HCT116 (cell line): ENCODE measurements around the gene MCF2L2. TPM values are rescaled to one million over a fixed set of nuclear protein-coding genes. Genes with fewer than 3 reads are reported as not detected.

Source experiments
- ATAC-seq: fragments of 200-7000 bp; cut with Tn5 transposase; 2 replicates; pipeline ENCODE4 v1.9.1; 2020; ENCODE audit warnings: mild to moderate bottlenecking, moderate library complexity
- BruUV-seq: library from RNA; stranded (reverse); fragments of 400-500 nt; replicated peaks from 2 replicates; lab custom pipeline; 2021; lab: Mats Ljungman, UMichigan
- CTCF ChIA-PET: fragments of 300-600 bp; sonication (Branson Sonifier 250); formaldehyde crosslinking; loops from one replicate; lab custom pipeline; 2021; ENCODE audit warnings: antibody characterized with exemption; lab: Charles Lee
- POLR2A ChIA-PET: fragments of 300-600, 350-600 bp; sonication (Branson Sonifier 250); formaldehyde crosslinking; loops from one replicate; lab custom pipeline; 2021; ENCODE audit warnings: antibody characterized with exemption; lab: Charles Lee
- RAD21 ChIA-PET, 2 experiments: fragments of 300-600 bp; sonication (Branson Sonifier 250); formaldehyde crosslinking; loops; one replicate each; lab custom pipeline; 2023; ENCODE audit warnings: low total read pairs in 2 of 2; ENCODE audit not compliant: uncharacterized antibody in 2 of 2, unreplicated experiment in 2 of 2, low non-redundant PET in 1 of 2; lab: Charles Lee
- DNase-seq: peaks from one replicate; pipeline ENCODE4 v3.0.0-alpha.2; 2010; ENCODE audit warnings: low read depth, low spot score
- H2AFZ ChIP-seq: fragments of 200-600 bp; shearing (Covaris generic), sonication (generic); 2 replicates; pipeline ENCODE4 v1.6.1; 2017; ENCODE audit warnings: low read depth, mixed run types, mixed read lengths, antibody characterized with exemption, low read length; ENCODE audit not compliant: poor library complexity, severe bottlenecking
- H3K27ac ChIP-seq: 2 replicates; pipeline ENCODE4 v1.5.1; 2012; ENCODE audit warnings: low read depth, low read length
- H3K27me3 ChIP-seq: fragments of 200-600 bp; sonication (generic); 2 replicates; pipeline ENCODE4 v1.6.1; 2016; ENCODE audit warnings: mixed run types, low read length, mixed read lengths; ENCODE audit not compliant: insufficient read depth
- H3K36me3 ChIP-seq, 2 experiments: fragments of 200-500 bp in 1 of 2; fragments of 200-600 bp in 1 of 2; sonication (Bioruptor generic) in 1 of 2; sonication (generic) in 1 of 2; 2 replicates each; pipeline versions ENCODE4 v1.5.1 to v1.6.1; 2014 to 2016; ENCODE audit warnings: low read length in 2 of 2, inconsistent platforms in 1 of 2, mixed read lengths in 1 of 2, mixed run types in 1 of 2; ENCODE audit not compliant: insufficient read depth in 2 of 2, control insufficient read depth in 1 of 2
- H3K4me1 ChIP-seq, 2 experiments: fragments of 200-600 bp in 1 of 2; sonication (generic) in 1 of 2; 2 replicates each; pipeline versions ENCODE4 v1.5.1 to v1.6.1; 2012 to 2017; ENCODE audit warnings: low read length in 2 of 2, inconsistent platforms in 1 of 2, mild to moderate bottlenecking in 1 of 2, mixed read lengths in 1 of 2, mixed run types in 1 of 2, moderate library complexity in 1 of 2; ENCODE audit not compliant: insufficient read depth in 2 of 2, control insufficient read depth in 1 of 2
- H3K4me2 ChIP-seq: fragments of 200-600 bp; sonication (generic); 2 replicates; pipeline ENCODE4 v1.6.1; 2017; ENCODE audit warnings: mixed run types, low read length, mixed read lengths
- H3K4me3 ChIP-seq, 2 experiments: fragments of 200-600 bp in 1 of 2; sonication (generic) in 1 of 2; replicated peaks in 1 of 2; 2 replicates each; pipeline ENCODE4 v1.5.1; 2011 to 2016; ENCODE audit warnings: low read length in 2 of 2, control low read depth in 1 of 2, low read depth in 1 of 2, mild to moderate bottlenecking in 1 of 2, mixed read lengths in 1 of 2, mixed run types in 1 of 2
- H3K79me2 ChIP-seq: fragments of 200-600 bp; sonication (generic); 2 replicates; pipeline ENCODE4 v1.6.1; 2017; ENCODE audit warnings: mild to moderate bottlenecking, mixed run types, low read length, moderate library complexity, mixed read lengths; ENCODE audit not compliant: insufficient read depth
- H3K9ac ChIP-seq: fragments of 200-600 bp; sonication (generic); 2 replicates; pipeline ENCODE4 v1.6.1; 2016; ENCODE audit warnings: low read length, mixed read lengths
- H3K9me2 ChIP-seq: fragments of 200-600 bp; sonication (generic), shearing (Covaris generic); 2 replicates; pipeline ENCODE4 v1.6.1; 2017; ENCODE audit warnings: mixed run types, mild to moderate bottlenecking, moderate library complexity; ENCODE audit not compliant: insufficient read depth
- H3K9me3 ChIP-seq, 2 experiments: fragments of 200-500 bp in 1 of 2; fragments of 200-600 bp in 1 of 2; sonication (Bioruptor generic) in 1 of 2; sonication (generic) in 1 of 2; 2 replicates each; pipeline ENCODE4 v1.6.1; 2014 to 2017; ENCODE audit warnings: low read length in 2 of 2, mixed read lengths in 2 of 2, inconsistent platforms in 1 of 2, low read depth in 1 of 2, mild to moderate bottlenecking in 1 of 2, mixed run types in 1 of 2, moderate library complexity in 1 of 2; ENCODE audit not compliant: control insufficient read depth in 1 of 2, insufficient read depth in 1 of 2
- H4K20me1 ChIP-seq: fragments of 200-600 bp; sonication (generic), shearing (Covaris generic); 2 replicates; pipeline ENCODE4 v1.6.1; 2017; ENCODE audit warnings: mixed run types, mild to moderate bottlenecking, moderate library complexity; ENCODE audit not compliant: insufficient read depth
- CEBPB ChIP-seq: IDR thresholded peaks from 2 replicates; pipeline ENCODE4 v1.6.1; 2012; ENCODE audit warnings: low read depth
- CTCF ChIP-seq, 3 experiments: fragments of 200-600 bp in 1 of 3; sonication (generic) in 1 of 3; IDR thresholded peaks in 2 of 3; conservative IDR thresholded peaks in 1 of 3; 2 replicates each; pipeline ENCODE4 v1.5.1; 2012 to 2017; ENCODE audit warnings: low read depth in 2 of 3, low read length in 2 of 3, antibody characterized with exemption in 1 of 3, borderline replicate concordance in 1 of 3, control low read depth in 1 of 3, mild to moderate bottlenecking in 1 of 3, mixed read lengths in 1 of 3, mixed run types in 1 of 3, moderate library complexity in 1 of 3; ENCODE audit not compliant: insufficient read depth in 1 of 3
- EGR1 ChIP-seq: IDR thresholded peaks from 2 replicates; pipeline ENCODE4 v1.6.1; 2012; ENCODE audit warnings: low read depth
- ELF1 ChIP-seq: IDR thresholded peaks from 2 replicates; pipeline ENCODE4 v1.6.1; 2012; ENCODE audit warnings: low read depth, borderline replicate concordance
- EZH2phosphoT487 ChIP-seq: fragments of 200-600 bp; IDR thresholded peaks from 2 replicates; pipeline ENCODE4 v1.6.1; 2018; ENCODE audit warnings: antibody characterized with exemption, borderline replicate concordance
- FOSL1 ChIP-seq: IDR thresholded peaks from 2 replicates; pipeline ENCODE4 v1.6.1; 2012; ENCODE audit warnings: low read depth
- JUND ChIP-seq: IDR thresholded peaks from 2 replicates; pipeline ENCODE4 v1.6.1; 2012
- POLR2AphosphoS5 ChIP-seq: IDR thresholded peaks from 2 replicates; pipeline ENCODE4 v1.6.1; 2011; ENCODE audit warnings: mild to moderate bottlenecking, low read depth, low read length, moderate library complexity
- SIN3A ChIP-seq: IDR thresholded peaks from 2 replicates; pipeline ENCODE4 v1.6.1; 2012; ENCODE audit warnings: low read depth
- SP1 ChIP-seq: IDR thresholded peaks from 2 replicates; pipeline ENCODE4 v1.6.1; 2012; ENCODE audit warnings: low read depth
- TCF7L2 ChIP-seq: IDR thresholded peaks from 2 replicates; pipeline ENCODE4 v1.7.0; 2011; ENCODE audit warnings: borderline replicate concordance, inconsistent platforms; ENCODE audit not compliant: insufficient read depth, insufficient read length; ENCODE audit errors: extremely low read depth
- ZNF274 ChIP-seq: fragments of 200-500 bp; sonication (Bioruptor generic); IDR thresholded peaks from 2 replicates; pipeline ENCODE4 v1.6.1; 2014; ENCODE audit warnings: mild to moderate bottlenecking, low read depth, low read length, inconsistent platforms
- intact Hi-C: fragments of 100-400 bp; cut with micrococcal nuclease; formaldehyde crosslinking; loops from 2 replicates; pipeline ENCODE4 v1.10.0; 2022
- total RNA-seq: library from RNA; stranded (reverse); gene quantifications from one replicate; pipeline ENCODE4 v1.2.1, GENCODE V29; 2021; ENCODE audit not compliant: unreplicated experiment

MCF2L2 gene
- total RNA-seq, 1 experiment from 2014 or later: 1.5 TPM

DNA sequence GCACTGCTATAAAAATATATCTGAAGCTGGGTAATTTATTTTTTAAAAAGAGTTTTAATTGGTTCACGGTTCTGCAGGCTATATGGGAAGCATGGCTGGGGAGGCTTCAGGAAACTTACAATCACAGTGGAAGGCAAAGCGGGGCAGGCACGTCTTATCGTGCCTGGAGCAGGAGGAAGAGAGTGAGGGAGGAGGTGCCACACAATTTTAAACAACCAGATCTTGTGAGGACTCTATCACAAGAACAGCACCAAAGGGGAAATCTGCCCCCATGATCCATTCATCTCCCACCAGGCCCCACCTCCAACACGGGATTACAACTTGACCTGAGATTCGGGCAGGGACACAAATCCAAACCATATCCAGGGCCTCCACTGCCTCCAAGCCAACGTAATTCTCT lies 75.0 kb downstream of the MCF2L2 start:
- ChIA-PET CTCF (no interaction called here), POLR2A (no interaction called here), RAD21 (no interaction called here)
- no peaks in the 10 kb centered on the region for H3K27me3 ChIP-seq
- no peaks in the 10 kb centered on the region for H4K20me1 ChIP-seq
- ATAC-seq: no peak
- H3K4me3 ChIP-seq: no peak overlapping the region
- no TSS peak for BruUV-seq
- H3K27ac ChIP-seq: no peak overlapping the region
- no peak overlapping the region for H3K9ac ChIP-seq
- TF ChIP-seq EZH2phosphoT487: no peak
- TF ChIP-seq FOSL1: no peak
- no peak for TF ChIP-seq JUND
- TF ChIP-seq ZNF274: no peak
- no peak for TF ChIP-seq ELF1
- no peak for TF ChIP-seq CTCF (IDR thresholded peaks at IDR 0.05 in 2 of 3, conservative IDR thresholded peaks at IDR 0.05 in 1 of 3; ENCODE audit: borderline replicate concordance in 1 of 3, insufficient read depth in 1 of 3, low read depth in 2 of 3, low read length in 2 of 3)
- TF ChIP-seq SP1: no peak
- no peak for TF ChIP-seq POLR2AphosphoS5
- TF ChIP-seq EGR1: no peak
- TF ChIP-seq CEBPB: no peak
- TF ChIP-seq TCF7L2: no peak
- no peak for TF ChIP-seq SIN3A
- H3K4me2 ChIP-seq: no peak overlapping the region
- no peaks in the 10 kb centered on the region for H3K9me2 ChIP-seq
- no peak for DNase-seq
- H2AFZ ChIP-seq: no peak overlapping the region
- intact Hi-C loops: no loop called here
- no peaks in the 10 kb centered on the region for H3K9me3 ChIP-seq
- H3K36me3 ChIP-seq: no peaks in the 10 kb centered on the region
- H3K4me1 ChIP-seq: no peaks in the 10 kb centered on the region
- no peaks in the 10 kb centered on the region for H3K79me2 ChIP-seq
